ENCODE measurements around the gene ETV1.

GRCh38 chr7:13897819-13898218, 91.6 kb downstream of the ETV1 start:
- TF ChIP-seq CTCF (IDR thresholded peaks at IDR 0.05; ENCODE audit: poor library complexity, severe bottlenecking) (no peak), EZH2 (IDR thresholded peaks at IDR 0.05; ENCODE audit: borderline replicate concordance, insufficient read depth, low read length, poor library complexity, severe bottlenecking) (no peak), EP300 (conservative IDR thresholded peaks at IDR 0.05; ENCODE audit: poor library complexity, severe bottlenecking) (no peak), POLR2AphosphoS5 (IDR thresholded peaks at IDR 0.05) (no peak), TAF1 (IDR thresholded peaks at IDR 0.05; ENCODE audit: low read depth) (no peak), RAD21 (conservative IDR thresholded peaks at IDR 0.05) (no peak), SMC3 (conservative IDR thresholded peaks at IDR 0.05; ENCODE audit: poor library complexity) (no peak), MXI1 (conservative IDR thresholded peaks at IDR 0.05; ENCODE audit: poor library complexity, severe bottlenecking) (no peak)
- TF ChIP-seq, protein P1, sequence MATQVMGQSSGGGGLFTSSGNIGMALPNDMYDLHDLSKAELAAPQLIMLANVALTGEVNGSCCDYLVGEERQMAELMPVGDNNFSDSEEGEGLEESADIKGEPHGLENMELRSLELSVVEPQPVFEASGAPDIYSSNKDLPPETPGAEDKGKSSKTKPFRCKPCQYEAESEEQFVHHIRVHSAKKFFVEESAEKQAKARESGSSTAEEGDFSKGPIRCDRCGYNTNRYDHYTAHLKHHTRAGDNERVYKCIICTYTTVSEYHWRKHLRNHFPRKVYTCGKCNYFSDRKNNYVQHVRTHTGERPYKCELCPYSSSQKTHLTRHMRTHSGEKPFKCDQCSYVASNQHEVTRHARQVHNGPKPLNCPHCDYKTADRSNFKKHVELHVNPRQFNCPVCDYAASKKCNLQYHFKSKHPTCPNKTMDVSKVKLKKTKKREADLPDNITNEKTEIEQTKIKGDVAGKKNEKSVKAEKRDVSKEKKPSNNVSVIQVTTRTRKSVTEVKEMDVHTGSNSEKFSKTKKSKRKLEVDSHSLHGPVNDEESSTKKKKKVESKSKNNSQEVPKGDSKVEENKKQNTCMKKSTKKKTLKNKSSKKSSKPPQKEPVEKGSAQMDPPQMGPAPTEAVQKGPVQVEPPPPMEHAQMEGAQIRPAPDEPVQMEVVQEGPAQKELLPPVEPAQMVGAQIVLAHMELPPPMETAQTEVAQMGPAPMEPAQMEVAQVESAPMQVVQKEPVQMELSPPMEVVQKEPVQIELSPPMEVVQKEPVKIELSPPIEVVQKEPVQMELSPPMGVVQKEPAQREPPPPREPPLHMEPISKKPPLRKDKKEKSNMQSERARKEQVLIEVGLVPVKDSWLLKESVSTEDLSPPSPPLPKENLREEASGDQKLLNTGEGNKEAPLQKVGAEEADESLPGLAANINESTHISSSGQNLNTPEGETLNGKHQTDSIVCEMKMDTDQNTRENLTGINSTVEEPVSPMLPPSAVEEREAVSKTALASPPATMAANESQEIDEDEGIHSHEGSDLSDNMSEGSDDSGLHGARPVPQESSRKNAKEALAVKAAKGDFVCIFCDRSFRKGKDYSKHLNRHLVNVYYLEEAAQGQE (IDR thresholded peaks at IDR 0.05; ENCODE audit: borderline replicate concordance), result no peak

Measured in neural cell (in vitro differentiated cells).